Activated CD4-positive, alpha-beta T cell treated with anti-CD3 and anti-CD28 coated beads for 24 hours (primary cell): ENCODE measurements around the gene CIP2A.

Source experiments
- DNase-seq, 2 donors: peaks; one replicate each; pipeline ENCODE4 v3.0.0-alpha.2; 2020; ENCODE audit warnings: low read depth in 2 of 2

Gene CIP2A

GRCh38 chr3:108564564-108564963 lies 24.7 kb downstream of the CIP2A start:
- no peak for DNase-seq

GRCh38 chr3:108562565-108562964 lies 26.7 kb downstream of the CIP2A start:
- DNase-seq = no peak

GRCh38 chr3:108555966-108556581 lies 33.2 kb downstream of the CIP2A start:
- DNase-seq = no peak

GRCh38 chr3:108554913-108555571 lies 34.2 kb downstream of the CIP2A start:
- no peak for DNase-seq

GRCh38 chr3:108554229-108554628 lies 35.0 kb downstream of the CIP2A start:
- no peak for DNase-seq

- DNase-seq = peak in 1 of 2 donors; percentile 7
These were observed 36.7 kb downstream of the CIP2A start for GRCh38 chr3:108552267-108553159.

GRCh38 chr3:108548886-108549285 lies 40.4 kb downstream of the CIP2A start:
- no peak for DNase-seq

- no peak for DNase-seq
These were observed 40.9 kb downstream of the CIP2A start for GRCh38 chr3:108548304-108548703.

- DNase-seq = no peak
These were observed 42.5 kb downstream of the CIP2A start for GRCh38 chr3:108546692-108547091.

- DNase-seq = no peak
These were observed 43.0 kb downstream of the CIP2A start for GRCh38 chr3:108546247-108546646.

- DNase-seq = no peak
These were observed 51.2 kb downstream of the CIP2A start for GRCh38 chr3:108538083-108538482.

- DNase-seq = no peak
These were observed 60.6 kb downstream of the CIP2A start for GRCh38 chr3:108528459-108529252.

- DNase-seq = no peak
These were observed 61.4 kb downstream of the CIP2A start for GRCh38 chr3:108527817-108528216.

GRCh38 chr3:108527109-108527508 lies 62.1 kb downstream of the CIP2A start:
- no peak for DNase-seq

- DNase-seq = no peak
These were observed 63.3 kb downstream of the CIP2A start for GRCh38 chr3:108525971-108526370.

GRCh38 chr3:108525256-108525655 lies 64.0 kb downstream of the CIP2A start:
- no peak for DNase-seq

- DNase-seq = no peak
These were observed 64.7 kb downstream of the CIP2A start for GRCh38 chr3:108524537-108524936.

- no peak for DNase-seq
These were observed 70.3 kb downstream of the CIP2A start for GRCh38 chr3:108518895-108519294.

- DNase-seq = no peak
These were observed 72.4 kb downstream of the CIP2A start for GRCh38 chr3:108516881-108517280.

- no peak for DNase-seq
These were observed 75.3 kb downstream of the CIP2A start for GRCh38 chr3:108513961-108514360.

GRCh38 chr3:108512671-108513070 lies 76.6 kb downstream of the CIP2A start:
- no peak for DNase-seq

GRCh38 chr3:108511490-108511889 lies 77.7 kb downstream of the CIP2A start:
- no peak for DNase-seq
